Keratinocyte (primary cell): Measurements from ENCODE around the gene MACF1. TPM values are rescaled to one million over a fixed set of nuclear protein-coding genes. Genes with fewer than 3 reads are reported as not detected.

Source experiments
- DNase-seq: peaks from one replicate; pipeline ENCODE4 v3.0.0-alpha.2; 2011; ENCODE audit warnings: low read depth, missing footprints, low spot score
- FAIRE-seq: peaks from 2 replicates; lab custom pipeline; 2011; peaks lifted over from hg19 to GRCh38; lab: Jason Lieb, UNC
- H2AFZ ChIP-seq: 2 replicates; pipeline ENCODE4 v1.6.0; 2012; ENCODE audit warnings: low read length, control low read depth, inconsistent platforms; ENCODE audit not compliant: control insufficient read depth
- H3K27ac ChIP-seq: 2 replicates; pipeline ENCODE4 v1.5.1; 2011; ENCODE audit warnings: low read length; ENCODE audit not compliant: control insufficient read depth, insufficient read depth
- H3K27me3 ChIP-seq: 3 replicates; pipeline ENCODE4 v1.6.0; 2011; ENCODE audit warnings: low read length; ENCODE audit not compliant: control insufficient read depth, insufficient read depth; ENCODE audit errors: extremely low read depth
- H3K36me3 ChIP-seq, 2 experiments: 2 replicates in 1 of 2; 3 replicates in 1 of 2; pipeline ENCODE4 v1.5.1; 2011; ENCODE audit warnings: low read length in 2 of 2, mild to moderate bottlenecking in 1 of 2; ENCODE audit not compliant: control insufficient read depth in 2 of 2, insufficient read depth in 2 of 2; ENCODE audit errors: extremely low read depth in 1 of 2
- H3K4me1 ChIP-seq: 3 replicates; pipeline ENCODE4 v1.5.1; 2011; ENCODE audit warnings: low read length; ENCODE audit not compliant: control insufficient read depth, insufficient read depth; ENCODE audit errors: extremely low read depth
- H3K4me2 ChIP-seq: 3 replicates; pipeline ENCODE4 v1.6.0; 2011; ENCODE audit warnings: low read depth, low read length; ENCODE audit not compliant: control insufficient read depth, insufficient read depth; ENCODE audit errors: extremely low read depth
- H3K4me3 ChIP-seq, 3 experiments: fragments of 200-600 bp in 1 of 3; sonication (generic) in 1 of 3; 2 replicates in 2 of 3; 3 replicates in 1 of 3; pipeline ENCODE4 v1.5.1; 2011 to 2016; ENCODE audit warnings: low read length in 3 of 3, mild to moderate bottlenecking in 3 of 3, control low read depth in 2 of 3, inconsistent platforms in 1 of 3, low read depth in 1 of 3, mixed read lengths in 1 of 3, mixed run types in 1 of 3, moderate library complexity in 1 of 3; ENCODE audit not compliant: control insufficient read depth in 2 of 3, insufficient read depth in 2 of 3; ENCODE audit errors: extremely low read depth in 1 of 3
- H3K79me2 ChIP-seq: 2 replicates; pipeline ENCODE4 v1.6.0; 2012; ENCODE audit warnings: low read length; ENCODE audit not compliant: control insufficient read depth, insufficient read depth
- H3K9ac ChIP-seq: 3 replicates; pipeline ENCODE4 v1.6.0; 2011; ENCODE audit warnings: low read length; ENCODE audit not compliant: control insufficient read depth, insufficient read depth; ENCODE audit errors: extremely low read depth
- H3K9me1 ChIP-seq: 3 replicates; pipeline ENCODE4 v1.6.0; 2011; ENCODE audit warnings: low read length; ENCODE audit not compliant: control insufficient read depth, insufficient read depth; ENCODE audit errors: extremely low read depth
- H3K9me3 ChIP-seq: 2 replicates; pipeline ENCODE4 v1.5.1; 2012; ENCODE audit warnings: low read depth, low read length; ENCODE audit not compliant: control insufficient read depth
- H4K20me1 ChIP-seq: 3 replicates; pipeline ENCODE4 v1.6.0; 2011; ENCODE audit warnings: low read length; ENCODE audit not compliant: control insufficient read depth, insufficient read depth; ENCODE audit errors: extremely low read depth
- CTCF ChIP-seq, 3 experiments: IDR thresholded peaks in 1 of 3; conservative IDR thresholded peaks in 1 of 3; optimal IDR thresholded peaks in 1 of 3; 2 replicates in 2 of 3; 3 replicates in 1 of 3; pipeline versions ENCODE3 to v1.5.1; 2011; ENCODE audit warnings: low read length in 3 of 3, mild to moderate bottlenecking in 3 of 3, moderate library complexity in 2 of 3, control low read depth in 1 of 3, inconsistent platforms in 1 of 3; ENCODE audit not compliant: insufficient read depth in 2 of 3; ENCODE audit errors: extremely low read depth in 1 of 3
- EZH2 ChIP-seq: IDR thresholded peaks from one replicate; pipeline ENCODE4 v1.6.1; 2012; ENCODE audit warnings: inconsistent platforms, mild to moderate bottlenecking, low read length, moderate library complexity
- dilution Hi-C: fragments of 300-500 bp; cut with MboI; formaldehyde crosslinking; loops from one replicate; pipeline ENCODE4 v1.7.0; 2020; ENCODE audit warnings: low sequenced_read_pairs; ENCODE audit not compliant: extremely low pct_ligation_motif_present
- polyA plus RNA-seq, 5 experiments: library from polyadenylated mRNA; depleted of rRNA in 3 of 5; stranded (reverse) in 3 of 5; stranded (forward) in 1 of 5; unstranded in 1 of 5; fragments of >200 nt; gene quantifications; 1 replicate in 1 of 5; 2 replicates in 3 of 5; 3 replicates in 1 of 5; pipeline versions ENCODE4 v1.2.1 to v1.2.3, GENCODE V29; 2011 to 2012; ENCODE audit warnings: missing spikeins in 2 of 5, low read depth in 1 of 5, low replicate concordance in 1 of 5

Gene MACF1
- polyA plus RNA-seq, 1 donor (not counting 4 experiments of a cell fraction or from before 2014, with no cell fraction given): 111 TPM

GRCh38 chr1:39488793-39489566 is 284.5 kb downstream of the MACF1 start:
- Histone ChIP-seq H4K20me1 (peaks cover 3% of the 10 kb centered on the region), H3K4me1 (no peaks in the 10 kb centered on the region), H3K4me3 (no peak overlapping the region), H3K9me3 (no peaks in the 10 kb centered on the region), H3K27me3 (peaks cover 18% of the 10 kb centered on the region), H3K9me1 (no peaks in the 10 kb centered on the region), H3K36me3 (peaks cover 15 to 23% of the 10 kb centered on the region in 2 experiments), H3K9ac (no peak overlapping the region), H3K79me2 (no peaks in the 10 kb centered on the region), H2AFZ (no peak overlapping the region), H3K27ac (no peak overlapping the region), H3K4me2 (no peak overlapping the region)
- dilution Hi-C loops: no loop called here
- TF ChIP-seq EZH2 (no peak), CTCF (optimal IDR thresholded peaks at IDR 0.05 in 1 of 3, IDR thresholded peaks at IDR 0.05 in 1 of 3, conservative IDR thresholded peaks at IDR 0.05 in 1 of 3; ENCODE audit: extremely low read depth in 1 of 3, insufficient read depth in 2 of 3, low read length in 3 of 3) (no peak)
- DNase-seq (no peak), FAIRE-seq (no peak)

- H4K20me1 ChIP-seq: peaks cover 3% of the 10 kb centered on the region
- TF ChIP-seq EZH2 (no peak), CTCF (optimal IDR thresholded peaks at IDR 0.05 in 1 of 3, IDR thresholded peaks at IDR 0.05 in 1 of 3, conservative IDR thresholded peaks at IDR 0.05 in 1 of 3; ENCODE audit: extremely low read depth in 1 of 3, insufficient read depth in 2 of 3, low read length in 3 of 3) (no peak)
- H3K27ac ChIP-seq: no peak overlapping the region
- H3K4me3 ChIP-seq: no peak overlapping the region
- H3K4me1 ChIP-seq: no peaks in the 10 kb centered on the region
- DNase-seq (no peak), FAIRE-seq (no peak)
- H3K9me3 ChIP-seq: no peaks in the 10 kb centered on the region
- no peak overlapping the region for H2AFZ ChIP-seq
- H3K27me3 ChIP-seq: peaks cover 18% of the 10 kb centered on the region
- no peak overlapping the region for H3K4me2 ChIP-seq
- no peaks in the 10 kb centered on the region for H3K9me1 ChIP-seq
- peaks cover 13 to 20% of the 10 kb centered on the region in 2 experiments for H3K36me3 ChIP-seq
- H3K9ac ChIP-seq: no peak overlapping the region
- no peaks in the 10 kb centered on the region for H3K79me2 ChIP-seq
- dilution Hi-C loops: no loop called here
Observed at GRCh38 chr1:39489567-39490239, 285.2 kb downstream of the MACF1 start.
